ENCODE measurements around the gene ENPP4.

DNA sequence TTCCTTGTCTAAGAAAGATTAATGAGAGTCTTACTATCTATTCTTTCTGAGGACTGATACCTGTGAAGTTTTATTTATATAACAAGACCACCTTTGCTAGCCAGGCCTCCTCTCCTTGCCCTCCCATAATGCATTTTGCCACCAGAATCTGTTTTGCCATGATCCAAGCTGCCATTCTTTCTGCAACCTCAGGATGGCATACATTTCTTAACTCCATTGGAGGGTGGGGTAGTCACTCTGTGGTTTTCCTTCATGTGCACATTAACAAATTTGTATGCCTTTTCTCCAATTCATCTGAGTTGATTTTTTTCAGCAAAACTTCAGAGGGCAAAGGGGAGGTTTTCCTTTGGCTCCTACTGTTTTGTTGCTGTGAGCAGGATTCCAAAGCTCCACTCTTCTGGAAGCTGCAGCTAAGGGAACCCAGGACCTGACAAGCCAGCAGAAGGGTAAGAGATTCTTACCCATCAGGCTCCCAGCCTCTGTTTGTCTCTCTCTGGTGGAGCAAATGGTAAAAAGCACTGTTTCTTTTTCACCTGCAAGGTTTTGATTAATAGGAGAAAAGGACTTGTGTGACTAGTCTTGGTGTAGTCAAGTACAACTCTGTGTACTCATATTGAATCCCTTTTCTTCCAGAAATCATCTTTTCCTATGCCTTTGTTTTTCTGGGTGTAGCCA lies 26.2 kb upstream of the ENPP4 start:
- TF ChIP-seq, protein P1, sequence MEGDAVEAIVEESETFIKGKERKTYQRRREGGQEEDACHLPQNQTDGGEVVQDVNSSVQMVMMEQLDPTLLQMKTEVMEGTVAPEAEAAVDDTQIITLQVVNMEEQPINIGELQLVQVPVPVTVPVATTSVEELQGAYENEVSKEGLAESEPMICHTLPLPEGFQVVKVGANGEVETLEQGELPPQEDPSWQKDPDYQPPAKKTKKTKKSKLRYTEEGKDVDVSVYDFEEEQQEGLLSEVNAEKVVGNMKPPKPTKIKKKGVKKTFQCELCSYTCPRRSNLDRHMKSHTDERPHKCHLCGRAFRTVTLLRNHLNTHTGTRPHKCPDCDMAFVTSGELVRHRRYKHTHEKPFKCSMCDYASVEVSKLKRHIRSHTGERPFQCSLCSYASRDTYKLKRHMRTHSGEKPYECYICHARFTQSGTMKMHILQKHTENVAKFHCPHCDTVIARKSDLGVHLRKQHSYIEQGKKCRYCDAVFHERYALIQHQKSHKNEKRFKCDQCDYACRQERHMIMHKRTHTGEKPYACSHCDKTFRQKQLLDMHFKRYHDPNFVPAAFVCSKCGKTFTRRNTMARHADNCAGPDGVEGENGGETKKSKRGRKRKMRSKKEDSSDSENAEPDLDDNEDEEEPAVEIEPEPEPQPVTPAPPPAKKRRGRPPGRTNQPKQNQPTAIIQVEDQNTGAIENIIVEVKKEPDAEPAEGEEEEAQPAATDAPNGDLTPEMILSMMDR (IDR thresholded peaks at IDR 0.05) = no peak
- TF ChIP-seq, protein P2, sequence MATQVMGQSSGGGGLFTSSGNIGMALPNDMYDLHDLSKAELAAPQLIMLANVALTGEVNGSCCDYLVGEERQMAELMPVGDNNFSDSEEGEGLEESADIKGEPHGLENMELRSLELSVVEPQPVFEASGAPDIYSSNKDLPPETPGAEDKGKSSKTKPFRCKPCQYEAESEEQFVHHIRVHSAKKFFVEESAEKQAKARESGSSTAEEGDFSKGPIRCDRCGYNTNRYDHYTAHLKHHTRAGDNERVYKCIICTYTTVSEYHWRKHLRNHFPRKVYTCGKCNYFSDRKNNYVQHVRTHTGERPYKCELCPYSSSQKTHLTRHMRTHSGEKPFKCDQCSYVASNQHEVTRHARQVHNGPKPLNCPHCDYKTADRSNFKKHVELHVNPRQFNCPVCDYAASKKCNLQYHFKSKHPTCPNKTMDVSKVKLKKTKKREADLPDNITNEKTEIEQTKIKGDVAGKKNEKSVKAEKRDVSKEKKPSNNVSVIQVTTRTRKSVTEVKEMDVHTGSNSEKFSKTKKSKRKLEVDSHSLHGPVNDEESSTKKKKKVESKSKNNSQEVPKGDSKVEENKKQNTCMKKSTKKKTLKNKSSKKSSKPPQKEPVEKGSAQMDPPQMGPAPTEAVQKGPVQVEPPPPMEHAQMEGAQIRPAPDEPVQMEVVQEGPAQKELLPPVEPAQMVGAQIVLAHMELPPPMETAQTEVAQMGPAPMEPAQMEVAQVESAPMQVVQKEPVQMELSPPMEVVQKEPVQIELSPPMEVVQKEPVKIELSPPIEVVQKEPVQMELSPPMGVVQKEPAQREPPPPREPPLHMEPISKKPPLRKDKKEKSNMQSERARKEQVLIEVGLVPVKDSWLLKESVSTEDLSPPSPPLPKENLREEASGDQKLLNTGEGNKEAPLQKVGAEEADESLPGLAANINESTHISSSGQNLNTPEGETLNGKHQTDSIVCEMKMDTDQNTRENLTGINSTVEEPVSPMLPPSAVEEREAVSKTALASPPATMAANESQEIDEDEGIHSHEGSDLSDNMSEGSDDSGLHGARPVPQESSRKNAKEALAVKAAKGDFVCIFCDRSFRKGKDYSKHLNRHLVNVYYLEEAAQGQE (IDR thresholded peaks at IDR 0.05; ENCODE audit: insufficient read depth in 1 of 2, low read depth in 2 of 2, low read length in 1 of 2) = no peak
- no peak for TF ChIP-seq SIN3A (IDR thresholded peaks at IDR 0.05; ENCODE audit: borderline replicate concordance, insufficient read depth, low read depth, low read length)
- TF ChIP-seq POLR2AphosphoS5 (IDR thresholded peaks at IDR 0.05; ENCODE audit: low read depth, low read length) = no peak
- TF ChIP-seq TCF7L2 (IDR thresholded peaks at IDR 0.05; ENCODE audit: low read depth, low read length) = no peak

All from Panc1 (cell line).